Measurements from ENCODE around the gene BCR.

BCR gene

GRCh38 chr22:23226497-23226850, 46.2 kb downstream of the BCR start:
- Mint-ChIP-seq H3K36me3 (ENCODE audit: low read depth) (peaks cover 47% of the 10 kb centered on the region), H3K27ac (no peak overlapping the region), H3K4me3 (no peak overlapping the region), H3K9me3 (peaks cover 38% of the 10 kb centered on the region), H3K4me1 (peaks cover 56% of the 10 kb centered on the region), H3K27me3 (ENCODE audit: low read depth, poor library complexity) (peaks cover 6% of the 10 kb centered on the region)
- TF ChIP-seq CTCF (IDR thresholded peaks at IDR 0.05): no peak
- DNase-seq: no peak

- peaks cover 6% of the 10 kb centered on the region for H3K27me3 Mint-ChIP-seq (ENCODE audit: low read depth, poor library complexity)
- H3K9me3 Mint-ChIP-seq: peaks cover 38% of the 10 kb centered on the region
- H3K4me3 Mint-ChIP-seq: no peak overlapping the region
- H3K4me1 Mint-ChIP-seq: peaks cover 55% of the 10 kb centered on the region
- TF ChIP-seq CTCF (IDR thresholded peaks at IDR 0.05): no peak
- no peak for DNase-seq
- no peak overlapping the region for H3K27ac Mint-ChIP-seq
- H3K36me3 Mint-ChIP-seq (ENCODE audit: low read depth): peaks cover 47% of the 10 kb centered on the region
These were observed 47.1 kb downstream of the BCR start for GRCh38 chr22:23227380-23227779.

GRCh38 chr22:23228503-23228902, 48.2 kb downstream of the BCR start:
- peaks cover 49% of the 10 kb centered on the region for H3K4me1 Mint-ChIP-seq
- H3K4me3 Mint-ChIP-seq: no peak overlapping the region
- TF ChIP-seq CTCF (IDR thresholded peaks at IDR 0.05): no peak
- no peak overlapping the region for H3K27ac Mint-ChIP-seq
- no peaks in the 10 kb centered on the region for H3K27me3 Mint-ChIP-seq (ENCODE audit: low read depth, poor library complexity)
- peaks cover 47% of the 10 kb centered on the region for H3K36me3 Mint-ChIP-seq (ENCODE audit: low read depth)
- no peak for DNase-seq
- peaks cover 38% of the 10 kb centered on the region for H3K9me3 Mint-ChIP-seq

GRCh38 chr22:23229646-23230045, 49.3 kb downstream of the BCR start:
- H3K9me3 Mint-ChIP-seq: peaks cover 42% of the 10 kb centered on the region
- no peak overlapping the region for H3K4me3 Mint-ChIP-seq
- H3K27me3 Mint-ChIP-seq (ENCODE audit: low read depth, poor library complexity): peaks cover 6% of the 10 kb centered on the region
- H3K4me1 Mint-ChIP-seq: peaks cover 48% of the 10 kb centered on the region
- no peak for DNase-seq
- TF ChIP-seq CTCF (IDR thresholded peaks at IDR 0.05): no peak
- H3K36me3 Mint-ChIP-seq (ENCODE audit: low read depth): peaks cover 54% of the 10 kb centered on the region
- H3K27ac Mint-ChIP-seq: no peak overlapping the region

- Mint-ChIP-seq H3K27me3 (ENCODE audit: low read depth, poor library complexity) (peaks cover 6% of the 10 kb centered on the region), H3K9me3 (peaks cover 42% of the 10 kb centered on the region), H3K4me1 (peaks cover 39% of the 10 kb centered on the region), H3K27ac (peak overlapping the region; percentile 10), H3K36me3 (ENCODE audit: low read depth) (peaks cover 58% of the 10 kb centered on the region), H3K4me3 (no peak overlapping the region)
- no peak for DNase-seq
- TF ChIP-seq CTCF (IDR thresholded peaks at IDR 0.05): no peak
These were observed 50.2 kb downstream of the BCR start for GRCh38 chr22:23230348-23231068.

- Mint-ChIP-seq H3K36me3 (ENCODE audit: low read depth) (peaks cover 54% of the 10 kb centered on the region), H3K9me3 (peaks cover 41% of the 10 kb centered on the region), H3K27ac (no peak overlapping the region), H3K4me3 (no peak overlapping the region), H3K4me1 (peaks cover 34% of the 10 kb centered on the region), H3K27me3 (ENCODE audit: low read depth, poor library complexity) (peaks cover 6% of the 10 kb centered on the region)
- TF ChIP-seq CTCF (IDR thresholded peaks at IDR 0.05): no peak
- no peak for DNase-seq
These were observed 51.3 kb downstream of the BCR start for GRCh38 chr22:23231471-23232093.
